Epithelial cell of proximal tubule (primary cell): Measurements from ENCODE around the gene PDE8B. TPM values are rescaled to one million over a fixed set of nuclear protein-coding genes. Genes with fewer than 3 reads are reported as not detected.

Experiments
- DNase-seq: peaks from one replicate; pipeline ENCODE4 v3.0.0-alpha.2; 2011; ENCODE audit warnings: low read depth
- H3K4me3 ChIP-seq: 2 replicates; pipeline ENCODE4 v1.5.1; 2011; ENCODE audit warnings: low read depth, mild to moderate bottlenecking, low read length
- CTCF ChIP-seq: conservative IDR thresholded peaks from 2 replicates; pipeline ENCODE4 v1.5.1; 2012; ENCODE audit warnings: low read depth, mild to moderate bottlenecking, low read length
- total RNA-seq: library from RNA; depleted of rRNA; stranded (reverse); fragments of >200 nt; gene quantifications from 2 replicates; pipeline ENCODE4 v1.2.3, GENCODE V29; 2015

Gene PDE8B
- total RNA-seq, 1 donor from 2014 or later: 0.35 TPM

- DNase-seq: no peak
- H3K4me3 ChIP-seq: no peak overlapping the region
- no peak for TF ChIP-seq CTCF
Measured at GRCh38 chr5:77249475-77249874, 39.0 kb downstream of the PDE8B start.

- no peak for DNase-seq
- no peak for TF ChIP-seq CTCF
- H3K4me3 ChIP-seq: no peak overlapping the region
Measured at GRCh38 chr5:77250021-77250420, 39.5 kb downstream of the PDE8B start.

- no peak for DNase-seq
- TF ChIP-seq CTCF: no peak
- H3K4me3 ChIP-seq: no peak overlapping the region
Measured at GRCh38 chr5:77251921-77252320, 41.4 kb downstream of the PDE8B start.

GRCh38 chr5:77255617-77256016 lies 45.1 kb downstream of the PDE8B start:
- no peak for TF ChIP-seq CTCF
- no peak for DNase-seq
- H3K4me3 ChIP-seq: no peak overlapping the region

GRCh38 chr5:77256406-77256805 lies 45.9 kb downstream of the PDE8B start:
- TF ChIP-seq CTCF: no peak
- H3K4me3 ChIP-seq: no peak overlapping the region

GRCh38 chr5:77258652-77259051 lies 48.2 kb downstream of the PDE8B start:
- DNase-seq: no peak
- no peak for TF ChIP-seq CTCF
- no peak overlapping the region for H3K4me3 ChIP-seq

More at GRCh38 chr5:77256406-77256805, 45.9 kb downstream of the PDE8B start:
- DNase-seq: no peak

GRCh38 chr5:77259476-77259875 lies 49.0 kb downstream of the PDE8B start:
- DNase-seq: no peak
- H3K4me3 ChIP-seq: no peak overlapping the region
- no peak for TF ChIP-seq CTCF
